Activated effector memory CD4-positive, alpha-beta T cell treated with anti-CD3 and anti-CD28 coated beads, Interleukin-2, amount 50 U/mL, for 16 hours (primary cell): ENCODE results near the gene DOCK3.
"Not testable (repeated sequence)": the region's sequence is repeated elsewhere in the genome, so short reads cannot be mapped to it uniquely, and the experiment has no call there.

Experiments
- DNase-seq: peaks from one replicate; pipeline ENCODE4 v3.0.0-alpha.2; 2020

DOCK3 gene

DNA sequence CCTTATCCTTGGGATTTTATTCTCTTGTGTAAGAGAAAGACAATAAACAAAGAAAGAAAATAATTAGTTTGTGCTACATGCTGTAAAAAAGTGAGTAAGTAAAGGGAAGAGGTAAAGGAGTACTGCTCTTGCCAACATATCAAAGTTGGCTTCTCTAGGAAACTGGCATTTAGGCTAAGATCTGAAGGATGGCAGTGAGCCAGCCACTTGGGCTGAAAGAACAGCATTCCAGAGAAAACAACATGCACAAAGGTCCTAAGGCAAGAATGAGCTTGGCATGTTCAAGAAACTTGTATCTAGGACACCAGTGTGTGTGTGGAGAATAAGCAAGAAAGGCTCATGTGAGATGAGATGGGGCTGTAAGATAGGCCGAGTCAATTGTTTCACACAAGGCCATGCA lies 464.9 kb downstream of the DOCK3 start:
- no peak for DNase-seq

DNA sequence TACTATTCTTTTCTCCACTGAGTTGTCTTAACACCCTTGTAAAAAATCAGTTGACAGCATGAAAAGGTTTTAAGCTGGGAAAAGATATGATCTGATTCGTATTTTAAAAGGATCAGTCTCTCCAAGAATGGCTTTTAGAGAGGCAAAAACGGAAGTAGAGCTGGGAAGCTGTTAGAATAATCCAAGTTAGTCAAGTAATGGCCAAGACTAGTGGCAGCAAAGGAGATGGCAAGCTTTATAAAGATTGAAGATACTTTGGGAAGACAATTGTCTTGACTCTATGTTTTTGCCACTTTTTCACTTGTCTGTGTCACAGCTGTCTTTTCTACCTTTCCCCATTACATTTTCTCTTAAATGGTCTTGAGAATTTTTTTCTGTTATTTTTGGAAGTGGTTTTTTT lies 466.8 kb downstream of the DOCK3 start:
- no peak for DNase-seq

- DNase-seq: no peak
These were observed 471.3 kb downstream of the DOCK3 start for GRCh38 chr3:51145811-51146585.

GRCh38 chr3:51146781-51147180 lies 472.1 kb downstream of the DOCK3 start:
- DNase-seq: no peak

GRCh38 chr3:51156147-51156546 lies 481.4 kb downstream of the DOCK3 start:
- DNase-seq: no peak

DNA sequence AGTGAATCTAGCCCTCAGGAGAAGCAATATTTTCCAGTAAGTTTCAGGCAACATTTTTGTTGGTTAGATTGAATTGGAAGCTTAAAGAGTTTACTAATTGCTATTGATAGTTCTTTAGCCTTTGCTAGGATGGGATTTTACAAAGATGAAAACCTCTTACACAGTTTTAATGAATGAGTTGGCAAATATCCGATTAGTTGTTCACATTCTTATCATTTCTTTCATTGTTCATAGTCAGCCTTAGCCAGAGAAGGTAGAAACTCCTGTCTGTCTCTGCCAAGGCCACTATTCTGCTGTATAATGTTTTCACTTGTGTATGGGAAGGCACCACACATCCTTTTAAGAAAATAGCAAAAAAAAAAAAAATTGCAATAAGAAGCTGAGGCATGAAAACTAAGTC lies 488.3 kb downstream of the DOCK3 start:
- DNase-seq: no peak

DNA sequence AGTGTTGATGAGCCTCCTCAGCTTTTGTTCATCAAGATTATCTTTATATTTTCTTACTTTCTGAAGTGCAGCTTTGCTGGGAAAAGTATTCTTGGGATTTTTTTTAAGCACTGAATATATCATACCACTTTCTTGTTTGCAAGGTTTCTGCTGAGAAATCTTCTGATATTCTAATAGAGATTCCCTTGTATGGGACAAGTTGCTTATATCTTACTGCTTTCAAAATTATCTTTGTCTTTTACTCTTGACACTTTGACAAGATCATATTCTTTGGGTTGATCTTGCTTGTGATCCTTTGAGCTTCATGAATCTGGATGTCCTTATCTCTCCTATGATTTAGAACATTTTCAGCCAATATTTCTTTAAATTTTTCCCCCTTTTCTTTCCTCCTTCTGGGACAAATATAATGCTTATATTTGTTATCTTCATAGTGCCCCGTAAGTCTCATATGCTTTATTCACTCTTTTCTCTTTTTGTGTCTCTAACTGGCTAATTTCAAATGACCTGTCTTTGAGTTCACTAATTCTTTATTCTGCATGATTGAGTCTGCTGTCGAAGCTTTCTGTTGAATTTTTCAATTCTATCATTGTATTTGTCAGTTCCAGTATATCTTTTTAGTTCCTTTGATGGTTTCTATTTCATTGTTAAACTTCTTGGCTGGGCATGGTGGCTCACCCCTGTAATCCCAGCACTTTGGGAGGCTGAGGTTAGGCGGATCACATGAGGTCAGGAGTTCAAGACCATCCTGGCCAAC lies 499.0 kb downstream of the DOCK3 start:
- DNase-seq: no peak

DNA sequence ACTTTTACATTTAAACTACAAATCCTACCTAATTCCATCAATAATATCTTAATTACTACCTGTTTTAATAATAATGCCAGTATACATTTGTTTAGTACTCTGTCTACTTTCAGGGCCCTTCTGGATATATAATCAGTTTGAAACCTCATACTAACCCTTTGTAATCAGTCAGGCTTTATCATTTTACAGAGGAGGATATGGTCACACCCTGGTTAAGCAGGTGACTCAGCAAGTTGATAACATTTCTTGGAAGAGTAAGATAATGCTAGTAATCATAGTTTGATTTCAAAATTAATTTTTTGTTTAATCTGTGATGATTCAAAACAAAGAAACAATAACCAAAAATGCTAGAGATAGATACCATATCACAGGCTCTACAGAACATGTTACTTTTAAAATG lies 502.2 kb downstream of the DOCK3 start:
- DNase-seq: no peak

GRCh38 chr3:51186446-51186845 lies 511.7 kb downstream of the DOCK3 start:
- not testable (repeated sequence) for DNase-seq

- no peak for DNase-seq
These were observed 515.5 kb downstream of the DOCK3 start for GRCh38 chr3:51190199-51190598.

DNA sequence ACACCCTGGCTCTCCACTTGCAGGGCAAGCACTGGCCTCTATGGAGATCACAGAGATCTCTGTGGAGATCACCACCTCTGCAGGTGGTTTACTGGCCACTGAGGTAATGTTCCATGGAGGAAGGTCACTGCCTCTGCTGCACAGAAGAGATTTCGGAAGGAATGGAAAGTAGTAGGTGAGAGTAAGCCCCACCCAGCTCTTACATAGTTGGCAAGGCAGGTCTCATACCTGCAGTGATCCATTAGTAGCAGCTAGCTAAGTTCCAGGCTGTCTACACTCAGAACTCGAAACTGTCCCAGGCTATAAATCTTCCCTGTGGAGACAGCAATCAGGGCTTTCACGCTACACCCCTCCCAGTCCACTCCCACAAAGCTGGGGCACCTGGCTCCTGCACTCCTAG lies 516.1 kb downstream of the DOCK3 start:
- DNase-seq: no peak

- no peak for DNase-seq
These were observed 517.0 kb downstream of the DOCK3 start for GRCh38 chr3:51191768-51192167.

GRCh38 chr3:51198477-51198876 lies 523.8 kb downstream of the DOCK3 start:
- DNase-seq: no peak

DNA sequence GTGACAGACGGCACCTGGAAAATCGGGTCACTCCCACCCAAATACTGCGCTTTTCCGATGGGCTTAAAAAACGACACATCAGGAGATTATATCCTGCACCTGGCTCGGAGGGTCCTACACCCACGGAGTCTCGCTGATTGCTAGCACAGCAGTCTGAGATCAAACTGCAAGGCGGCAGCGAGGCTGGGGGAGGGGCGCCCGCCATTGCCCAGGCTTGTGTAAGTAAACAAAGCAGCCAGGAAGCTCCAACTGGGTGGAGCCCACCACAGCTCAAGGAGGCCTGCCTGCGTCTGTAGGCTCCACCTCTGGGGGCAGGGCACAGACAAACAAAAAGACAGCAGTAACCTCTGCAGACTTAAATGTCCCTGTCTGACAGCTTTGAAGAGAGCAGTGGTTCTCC lies 524.6 kb downstream of the DOCK3 start:
- DNase-seq: not testable (repeated sequence)

GRCh38 chr3:51216291-51216690 lies 541.6 kb downstream of the DOCK3 start:
- no peak for DNase-seq

DNA sequence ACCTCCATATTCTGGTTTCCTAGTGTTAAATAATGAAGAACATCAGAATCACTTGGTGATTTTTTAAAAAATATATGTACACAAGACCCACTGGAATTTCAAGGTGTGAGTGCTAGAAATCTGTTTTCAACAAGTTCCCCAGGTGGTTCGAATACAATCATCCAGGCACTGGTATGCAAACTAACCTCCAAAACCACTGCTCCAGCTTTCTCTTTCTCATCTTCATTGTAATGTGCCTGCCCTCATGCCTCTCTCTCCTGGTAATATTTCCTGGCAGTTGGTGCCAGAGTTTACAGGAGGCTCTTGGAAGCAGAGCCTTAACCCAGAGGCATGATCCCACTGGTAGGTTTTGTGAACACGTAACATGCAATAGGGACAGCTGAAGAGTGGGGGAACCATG lies 547.2 kb downstream of the DOCK3 start:
- no peak for DNase-seq

DNA sequence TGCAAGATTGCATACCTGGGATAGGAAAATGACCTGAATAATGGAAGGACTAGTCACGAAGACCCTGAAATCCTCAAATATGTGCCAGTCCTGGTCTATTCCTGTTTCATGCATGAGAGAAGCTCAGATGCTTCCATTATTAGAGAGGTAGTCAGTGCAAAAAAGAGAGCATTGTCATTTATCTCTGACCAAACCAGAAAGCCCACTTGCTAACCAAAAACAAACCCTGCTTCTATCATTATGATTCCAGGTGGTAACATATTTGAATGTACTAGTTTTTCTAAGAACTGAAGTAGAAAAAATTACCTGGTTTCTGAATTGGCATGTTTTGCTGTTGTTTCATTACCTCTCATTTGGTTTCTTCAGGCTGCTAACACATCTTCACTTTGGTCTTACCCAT lies 549.6 kb downstream of the DOCK3 start:
- DNase-seq: no peak

GRCh38 chr3:51224843-51225242 lies 550.1 kb downstream of the DOCK3 start:
- DNase-seq: no peak

DNA sequence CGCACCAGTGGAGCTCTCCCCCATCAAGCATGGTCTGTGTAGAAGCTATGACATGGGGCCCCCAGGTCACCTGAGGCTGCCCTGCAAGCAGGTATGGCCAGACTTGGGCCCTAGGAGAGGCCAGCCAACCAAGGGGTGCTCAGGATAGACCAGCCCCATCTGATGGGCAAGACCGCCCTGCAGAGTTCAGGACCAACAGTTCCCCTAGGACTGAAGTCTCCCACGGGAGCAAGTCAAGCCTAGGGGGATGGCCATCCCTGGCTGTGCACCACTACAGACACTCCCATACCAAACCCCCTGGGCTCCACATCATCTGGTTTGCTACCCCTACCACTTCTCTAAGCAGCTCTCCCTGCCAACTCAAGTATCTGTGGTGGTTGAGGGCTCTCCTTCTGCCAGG lies 568.2 kb downstream of the DOCK3 start:
- DNase-seq: no peak

- no peak for DNase-seq
These were observed 569.2 kb downstream of the DOCK3 start for GRCh38 chr3:51243924-51244323.

DNA sequence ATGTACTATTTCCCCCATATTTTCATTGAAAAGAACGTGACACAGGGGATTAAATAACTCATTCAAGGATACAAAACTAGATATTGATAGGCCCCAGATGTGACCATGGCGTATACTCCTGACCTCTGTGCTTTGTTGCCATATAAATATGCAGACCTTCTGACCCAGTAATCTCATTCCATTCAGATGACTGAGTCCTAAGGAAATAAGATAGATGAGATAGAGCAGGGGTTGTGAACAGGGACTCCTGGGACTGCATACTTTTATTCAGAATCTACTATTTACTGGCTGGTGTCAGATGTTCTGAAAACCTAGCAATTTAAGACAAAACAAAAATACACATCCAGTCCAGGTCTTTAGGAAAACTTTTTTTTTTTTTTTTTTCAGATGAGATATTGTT lies 571.1 kb downstream of the DOCK3 start:
- DNase-seq: no peak

GRCh38 chr3:51257870-51258269 lies 583.1 kb downstream of the DOCK3 start:
- DNase-seq: no peak

DNA sequence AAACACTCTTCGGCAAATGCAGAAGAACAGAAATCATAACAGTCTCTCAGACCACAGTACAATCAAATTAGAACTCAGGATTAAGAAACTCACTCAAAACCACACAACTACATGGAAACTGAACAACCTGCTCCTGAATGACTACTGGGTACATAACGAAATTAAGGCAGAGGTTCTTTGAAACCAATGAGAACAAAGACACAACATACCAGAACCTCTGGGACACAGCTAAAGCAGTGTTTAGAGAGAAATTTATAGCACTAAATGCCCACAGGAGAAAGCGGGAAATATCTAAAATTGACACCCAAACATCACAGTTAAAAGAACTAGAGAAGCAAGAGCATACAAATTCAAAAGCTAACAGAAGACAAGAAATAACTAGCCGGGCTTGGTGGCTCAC lies 589.4 kb downstream of the DOCK3 start:
- not testable (repeated sequence) for DNase-seq

DNA sequence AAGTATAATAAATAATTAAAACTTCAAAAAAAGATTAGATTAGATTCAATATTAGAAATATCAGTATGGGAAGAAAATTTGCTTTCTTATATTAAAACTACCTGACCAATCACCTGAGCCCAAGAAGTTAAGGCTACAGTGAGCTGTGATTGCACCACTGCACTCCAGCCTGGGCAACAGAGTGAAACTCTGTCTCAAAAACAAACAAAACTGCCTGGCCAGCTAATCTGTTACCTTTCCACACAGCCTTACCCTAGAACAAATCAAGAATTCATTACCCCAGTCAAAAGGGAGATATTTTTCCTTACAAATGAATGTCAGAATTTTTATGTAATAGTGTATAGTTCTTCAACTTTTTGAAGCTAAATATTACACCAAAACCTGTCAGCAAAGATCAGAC lies 593.4 kb downstream of the DOCK3 start:
- no peak for DNase-seq

GRCh38 chr3:51269466-51269865 lies 594.7 kb downstream of the DOCK3 start:
- DNase-seq: no peak
